CD1c-positive myeloid dendritic cell (primary cell): ENCODE data around the gene RPS3A.
"Not testable (repeated sequence)": the region's sequence is repeated elsewhere in the genome, so short reads cannot be mapped to it uniquely, and the experiment has no call there.

ENCODE experiments used
- DNase-seq: peaks from one replicate; pipeline ENCODE4 v3.0.0-alpha.2; 2016; ENCODE audit errors: extremely low spot score

RPS3A gene

DNA sequence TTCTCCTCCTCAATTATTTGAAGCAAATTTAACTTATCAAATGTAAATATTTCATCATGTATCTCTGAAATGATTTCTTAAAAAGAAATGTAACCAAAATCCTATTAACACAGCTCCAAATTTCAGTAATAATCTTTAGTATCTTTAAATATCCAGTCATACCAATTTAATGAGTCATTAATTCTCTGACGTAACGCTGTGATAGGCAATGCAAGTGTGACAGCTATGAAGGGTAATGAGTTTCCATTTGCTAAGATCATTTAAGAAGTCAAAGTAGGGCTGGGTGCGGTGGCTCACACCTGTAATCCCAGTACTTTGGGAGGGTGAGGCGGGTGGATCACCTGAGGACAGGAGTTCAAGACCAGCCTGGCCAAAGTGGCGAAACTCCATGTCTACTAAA, 15.6 kb downstream of the RPS3A start:
- DNase-seq = no peak

DNA sequence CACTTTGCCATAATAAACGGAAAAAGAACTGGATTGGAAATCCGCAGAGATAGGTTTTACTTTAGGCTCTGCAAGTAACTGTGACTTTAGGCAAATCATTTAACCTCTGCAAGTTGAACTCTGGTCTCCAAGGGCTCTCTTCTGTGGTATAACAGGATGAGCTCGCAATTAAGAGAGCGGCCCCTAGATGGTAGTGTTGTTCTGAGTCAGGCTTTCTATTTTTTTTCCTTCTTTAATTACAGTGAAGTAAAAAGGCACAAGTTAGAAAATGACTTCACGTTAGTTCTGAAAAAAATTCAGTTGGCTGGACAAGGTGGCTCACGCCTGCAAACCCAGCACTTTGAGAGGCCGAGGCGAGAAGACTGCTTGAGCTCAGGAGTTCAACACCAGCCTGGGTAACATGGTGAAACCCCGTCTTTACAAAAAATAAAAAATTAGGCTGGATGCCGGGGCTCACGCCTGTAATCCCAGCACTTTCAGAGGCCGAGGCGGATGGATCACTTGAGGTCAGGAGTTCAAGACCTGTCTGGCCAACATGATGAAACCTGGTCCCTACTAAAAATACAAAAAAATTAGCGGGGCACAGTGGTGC, 18.0 kb downstream of the RPS3A start:
- DNase-seq = peak; percentile 51

DNA sequence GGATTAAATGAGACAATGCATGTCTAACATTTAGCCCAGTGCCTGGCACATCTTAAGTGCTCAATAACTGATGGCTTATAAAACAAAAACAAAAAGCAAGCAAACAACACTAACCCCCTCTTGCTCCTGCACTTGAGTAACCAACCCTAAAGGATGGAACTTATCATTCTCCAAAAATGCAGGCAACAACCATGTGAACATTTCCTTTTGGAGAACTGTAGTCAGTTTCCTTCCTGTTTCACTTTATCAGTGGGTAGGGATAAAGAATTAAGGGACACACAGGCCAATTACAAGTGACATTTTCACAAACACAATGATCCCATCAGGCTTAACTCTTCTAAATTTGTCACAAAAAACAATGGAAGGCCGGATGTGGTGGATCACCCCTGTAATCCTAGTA, 30.4 kb downstream of the RPS3A start:
- DNase-seq = no peak

DNA sequence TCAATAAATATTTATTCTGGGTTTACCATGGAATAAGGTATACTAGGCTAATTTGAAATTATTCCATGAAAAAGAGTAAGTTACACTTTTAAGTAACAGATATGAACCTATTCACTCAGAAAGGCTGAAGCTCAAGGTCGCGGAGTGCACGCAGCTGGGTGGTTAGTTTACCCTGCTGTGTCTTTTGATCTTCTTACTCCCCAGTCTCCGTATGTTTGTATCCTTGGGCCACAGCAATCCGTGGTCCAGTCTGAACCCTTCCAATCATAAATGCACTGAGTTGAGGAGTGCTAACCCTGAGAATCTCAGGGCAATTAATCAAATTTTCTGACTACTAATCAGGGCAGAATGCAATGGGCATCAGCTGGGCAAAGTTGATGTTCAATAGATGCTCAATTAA, 33.9 kb downstream of the RPS3A start:
- DNase-seq = no peak

DNA sequence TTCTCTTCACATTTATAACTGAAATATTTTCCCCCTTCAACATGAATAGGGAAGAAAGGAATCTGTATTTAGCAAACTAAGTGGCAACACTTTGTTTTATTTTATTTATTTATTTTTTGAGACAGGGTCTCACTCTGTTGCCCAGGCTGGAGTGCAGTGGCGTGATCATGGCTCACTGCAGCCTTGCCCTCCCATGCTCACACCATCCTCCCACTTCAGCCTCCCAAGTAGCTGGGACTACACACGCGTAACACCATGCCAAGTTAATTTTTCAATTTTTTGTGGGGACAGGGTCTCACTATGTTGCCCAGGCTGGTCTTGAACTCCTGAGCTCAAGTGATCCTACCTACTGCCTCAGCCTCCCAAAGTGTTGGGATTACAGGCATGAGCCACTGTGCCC, 36.6 kb downstream of the RPS3A start:
- not testable (repeated sequence) for DNase-seq

DNA sequence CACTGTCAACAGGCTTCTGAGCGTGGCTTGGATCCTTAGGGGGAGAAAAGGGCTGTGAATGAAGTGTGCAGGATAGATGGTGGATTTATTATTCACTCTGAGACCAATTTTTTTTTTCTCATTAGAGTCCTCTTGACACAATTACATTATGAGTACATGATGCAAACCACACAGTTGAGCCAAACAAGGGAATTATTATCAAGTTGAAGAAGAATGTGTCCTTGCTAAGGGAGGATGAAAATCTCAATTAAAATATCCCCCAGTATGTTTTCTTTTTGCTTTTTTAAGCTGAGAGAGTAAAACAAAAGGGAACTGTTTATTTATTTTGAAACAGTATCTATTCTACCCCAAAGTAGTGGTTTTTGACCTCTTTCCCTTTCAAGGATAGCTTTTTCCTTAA, 40.4 kb downstream of the RPS3A start:
- DNase-seq = no peak

DNA sequence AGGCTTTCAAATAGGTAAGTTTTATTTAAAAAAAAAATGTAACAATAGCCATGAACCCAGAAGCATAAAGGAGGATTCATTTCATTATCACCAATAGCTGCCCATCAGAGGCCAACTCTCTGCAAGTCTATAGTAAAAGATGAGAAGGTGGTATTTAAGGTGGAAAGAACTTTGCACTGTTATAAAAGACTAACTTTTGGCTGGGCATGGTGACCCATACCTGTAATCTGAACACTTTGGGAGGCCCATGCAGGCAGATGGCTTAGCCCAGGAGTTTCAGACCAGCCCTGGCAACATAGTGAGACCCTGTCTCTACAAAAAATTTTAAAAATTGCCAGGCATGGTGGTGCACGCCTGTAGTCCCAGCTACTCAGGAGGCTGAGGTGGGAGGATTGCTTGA, 43.3 kb downstream of the RPS3A start:
- DNase-seq = no peak

DNA sequence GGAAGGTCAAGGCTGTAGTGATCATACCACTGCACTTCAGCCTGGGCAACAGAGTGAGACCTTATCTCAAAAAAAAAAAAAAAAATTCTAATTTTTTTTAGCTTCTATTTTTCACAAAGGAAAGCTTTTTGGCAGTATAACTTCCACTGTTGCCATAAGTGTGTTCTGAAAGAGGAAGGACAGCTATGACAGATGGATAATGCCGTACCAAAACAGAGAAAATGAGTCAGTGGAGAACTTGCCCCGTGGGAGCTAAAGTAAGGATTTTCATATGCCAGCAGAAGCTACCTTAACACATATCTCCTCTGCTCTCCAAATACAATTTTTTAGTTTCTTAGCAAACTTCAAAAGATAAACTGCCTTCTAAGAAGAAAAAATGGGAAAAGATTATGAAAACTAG, 43.7 kb downstream of the RPS3A start:
- peak; percentile 7 for DNase-seq

DNA sequence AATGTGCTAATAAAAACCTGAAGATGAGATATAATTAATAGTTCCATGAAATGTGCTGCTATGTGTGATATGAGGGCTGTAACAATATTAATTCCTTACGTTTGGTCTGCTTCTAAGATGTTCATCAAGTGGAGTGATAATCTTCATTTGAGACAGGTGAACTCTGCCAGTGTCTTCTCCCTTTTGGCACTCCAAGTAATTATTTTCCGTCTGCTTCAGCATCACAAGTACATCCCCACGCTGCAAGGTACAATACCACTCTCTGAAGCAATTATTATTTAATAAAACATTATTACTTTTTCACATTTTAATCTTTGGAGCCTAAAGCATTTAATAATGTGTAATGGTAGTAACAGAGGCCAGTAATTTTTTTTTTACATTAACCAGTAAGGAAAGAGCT, 44.4 kb downstream of the RPS3A start:
- no peak for DNase-seq

DNA sequence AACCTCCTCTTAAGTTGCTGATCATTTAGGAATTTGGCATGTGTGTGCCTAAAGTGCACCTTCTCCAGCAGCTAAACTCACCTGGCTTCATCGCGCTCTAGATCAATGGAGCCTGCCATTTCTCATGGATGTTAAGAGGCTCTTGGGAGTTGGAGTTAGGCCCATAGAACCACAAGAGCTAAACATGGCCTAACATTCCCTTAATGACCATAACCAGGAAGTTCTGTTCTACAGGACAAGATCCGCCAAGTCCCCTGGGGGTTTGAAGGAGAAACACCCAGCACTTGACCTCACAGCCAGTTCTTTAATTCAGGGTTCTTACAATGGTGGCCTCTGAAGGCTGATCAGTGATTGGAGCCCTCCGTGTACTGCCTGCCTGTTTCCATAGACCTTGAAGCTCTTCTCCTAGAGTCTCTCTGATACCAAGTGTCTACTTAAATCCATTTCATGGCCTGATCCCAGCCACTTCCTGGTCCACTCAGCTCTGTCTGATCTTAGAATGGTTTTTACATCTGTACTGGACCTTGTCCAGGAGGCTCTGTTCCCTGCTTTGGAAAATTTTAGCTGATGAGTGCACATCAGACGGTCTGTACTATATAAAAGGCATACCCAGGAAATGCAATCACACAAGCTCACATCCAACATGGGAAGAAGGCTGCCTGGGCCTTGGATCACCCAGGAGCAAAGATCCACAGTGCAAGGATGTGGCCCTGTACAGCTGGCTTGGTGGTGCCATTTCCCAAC, 45.1 kb downstream of the RPS3A start:
- DNase-seq = no peak

DNA sequence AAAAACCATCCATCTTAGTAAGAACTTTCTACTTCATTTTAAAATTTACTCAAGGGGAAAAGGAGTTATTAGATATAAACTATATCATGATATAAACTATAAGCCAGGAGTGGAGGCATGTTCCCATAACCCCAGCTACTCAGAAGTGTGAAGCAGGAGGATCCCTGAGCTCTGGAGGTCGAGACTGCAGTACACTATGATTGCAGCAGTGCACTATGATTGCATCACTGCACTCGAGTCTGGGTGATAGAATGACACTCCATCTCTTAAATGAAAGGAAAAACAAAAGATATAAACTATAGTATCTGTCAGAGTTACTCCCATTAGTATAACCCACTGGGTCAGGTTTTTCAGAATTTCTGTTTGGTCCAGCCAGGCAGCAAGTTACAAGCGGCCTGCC, 47.6 kb downstream of the RPS3A start:
- DNase-seq = no peak

DNA sequence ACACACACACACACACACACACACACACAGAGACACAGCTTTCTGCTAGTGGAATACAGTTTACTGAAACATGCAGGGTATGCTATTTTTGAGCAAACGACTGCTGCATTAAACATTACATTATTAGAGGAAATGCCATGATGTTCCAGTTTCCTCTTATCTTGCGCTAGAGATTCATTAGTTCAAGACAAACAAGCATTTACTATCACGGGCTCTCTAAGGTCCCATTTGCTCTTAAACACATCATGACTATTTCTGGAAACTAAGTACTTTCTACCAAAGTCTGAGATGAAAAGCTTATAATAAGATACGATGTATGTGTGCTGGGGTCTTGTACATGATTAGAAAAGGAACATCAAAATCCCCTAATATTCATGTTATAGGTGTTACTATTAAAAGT, 48.8 kb downstream of the RPS3A start:
- DNase-seq = no peak

DNA sequence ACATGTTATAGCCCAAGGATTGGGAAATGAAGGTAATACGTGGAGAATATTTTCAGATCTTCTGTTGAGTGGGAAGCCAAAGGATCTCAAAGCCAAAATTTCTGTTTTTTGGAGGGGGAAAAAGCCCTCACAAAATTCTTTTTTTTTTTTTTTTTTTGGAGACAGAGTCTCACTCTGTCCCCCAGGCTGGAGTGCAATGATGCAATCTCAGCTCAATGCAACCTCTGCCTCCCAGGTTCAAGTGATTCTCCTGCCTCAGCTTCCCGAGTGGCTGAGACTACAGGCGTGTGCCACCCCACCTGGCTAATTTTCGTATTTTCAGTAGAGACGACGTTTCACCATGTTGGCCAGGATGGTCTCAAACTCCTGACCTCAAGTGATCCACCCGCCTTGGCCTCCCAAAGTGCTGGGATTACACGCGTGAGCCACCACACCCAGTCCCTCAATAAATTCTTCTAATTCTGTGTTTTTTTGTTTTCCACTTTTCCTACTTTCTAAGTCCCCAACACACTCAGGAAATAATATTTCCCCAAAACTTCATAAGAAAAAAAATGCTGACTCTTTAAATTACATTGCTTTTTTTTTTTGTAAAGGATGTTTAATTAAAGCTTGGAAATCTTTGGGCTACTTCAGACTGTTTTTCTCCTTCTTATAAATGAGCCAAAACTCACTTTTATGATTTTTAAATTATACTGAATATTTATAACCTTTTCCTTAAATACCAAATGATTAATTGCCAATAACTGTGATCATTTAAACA, 51.6 kb downstream of the RPS3A start:
- DNase-seq = no peak

DNA sequence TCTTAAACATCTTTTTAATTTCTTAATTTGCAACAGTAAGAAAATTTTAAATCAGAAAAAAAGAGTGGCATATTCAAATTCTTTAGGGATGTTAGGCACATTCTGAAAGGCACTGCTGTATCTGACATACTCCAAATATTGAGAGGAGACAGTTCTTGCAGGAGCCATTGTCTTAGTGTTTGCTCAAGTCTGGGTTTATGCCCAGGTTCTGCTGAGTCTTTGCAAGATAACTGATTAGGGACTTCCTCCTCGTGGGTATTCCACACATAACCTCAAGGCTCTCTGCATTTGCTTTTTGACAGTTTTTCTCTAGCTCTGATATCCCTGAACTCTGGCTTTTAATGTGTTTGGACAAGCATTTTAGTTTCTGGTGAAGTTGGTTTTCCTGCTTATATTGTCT, 52.6 kb downstream of the RPS3A start:
- DNase-seq = no peak

DNA sequence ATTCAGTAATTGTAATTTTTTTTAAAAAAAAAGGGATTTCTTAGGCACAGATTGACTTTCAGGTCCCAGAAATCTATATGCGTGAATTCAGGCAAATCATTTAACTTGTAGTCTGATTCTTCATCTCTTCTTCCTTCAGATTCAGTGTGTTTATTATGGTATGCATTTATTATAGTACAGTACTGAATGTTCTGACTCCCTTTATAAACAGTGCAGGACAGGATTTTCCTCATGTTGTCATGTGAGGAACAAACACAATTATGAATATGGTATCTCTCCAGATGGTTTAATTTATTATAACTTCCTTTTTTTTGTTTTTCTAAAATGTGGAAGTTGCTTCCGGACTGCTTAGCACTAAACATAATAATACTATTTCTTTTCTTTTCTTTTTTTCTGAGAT, 54.2 kb downstream of the RPS3A start:
- no peak for DNase-seq
